H9 (cell line): ENCODE measurements around the gene PRDX4. TPM values are rescaled to one million over a fixed set of nuclear protein-coding genes. Genes with fewer than 3 reads are reported as not detected.

Source experiments
- DNase-seq: peaks from one replicate; pipeline ENCODE4 v3.0.0-alpha.2; 2017
- H2AFZ ChIP-seq: one replicate; pipeline ENCODE4 v1.6.1; 2013; ENCODE audit warnings: mild to moderate bottlenecking, low read length, control low read depth, moderate library complexity
- H2AK5ac ChIP-seq: 2 replicates; pipeline ENCODE4 v1.6.1; 2013; ENCODE audit warnings: low read length, control low read depth, mixed read lengths; ENCODE audit not compliant: insufficient read length
- H2BK120ac ChIP-seq: one replicate; pipeline ENCODE4 v1.6.1; 2013; ENCODE audit warnings: low read depth, mild to moderate bottlenecking, low read length, control low read depth, inconsistent platforms; ENCODE audit not compliant: poor library complexity, severe bottlenecking
- H2BK12ac ChIP-seq: 2 replicates; pipeline ENCODE4 v1.6.1; 2013; ENCODE audit warnings: low read length, control low read depth, mixed read lengths, low read depth; ENCODE audit not compliant: insufficient read length
- H2BK15ac ChIP-seq: 2 replicates; pipeline ENCODE4 v1.6.1; 2013; ENCODE audit warnings: low read depth, low read length, control low read depth
- H2BK20ac ChIP-seq: one replicate; pipeline ENCODE4 v1.6.1; 2013; ENCODE audit warnings: low read depth, mild to moderate bottlenecking, low read length, control low read depth, inconsistent platforms; ENCODE audit not compliant: poor library complexity, severe bottlenecking
- H2BK5ac ChIP-seq: 2 replicates; pipeline ENCODE4 v1.6.1; 2013; ENCODE audit warnings: low read length, control low read depth, mixed read lengths; ENCODE audit not compliant: insufficient read length
- H3K14ac ChIP-seq: 2 replicates; pipeline ENCODE4 v1.6.1; 2013; ENCODE audit warnings: low read length, control low read depth; ENCODE audit not compliant: insufficient read depth
- H3K18ac ChIP-seq: 2 replicates; pipeline ENCODE4 v1.6.1; 2013; ENCODE audit warnings: low read depth, mild to moderate bottlenecking, mixed read lengths, low read length, control low read depth; ENCODE audit not compliant: insufficient read length
- H3K23ac ChIP-seq: 2 replicates; pipeline ENCODE4 v1.6.1; 2013; ENCODE audit warnings: low read length, control low read depth, mixed read lengths, low read depth; ENCODE audit not compliant: insufficient read length
- H3K23me2 ChIP-seq: 2 replicates; pipeline ENCODE4 v1.6.1; 2013; ENCODE audit warnings: low read depth, mild to moderate bottlenecking, mixed read lengths, low read length, control low read depth; ENCODE audit not compliant: insufficient read length, poor library complexity, severe bottlenecking
- H3K27ac ChIP-seq: 2 replicates; pipeline ENCODE4 v1.5.1; 2013; ENCODE audit warnings: low read length, control low read depth, mixed read lengths, low read depth; ENCODE audit not compliant: insufficient read length
- H3K27me3 ChIP-seq: 2 replicates; pipeline ENCODE4 v1.6.1; 2013; ENCODE audit warnings: low read length, control low read depth, inconsistent platforms; ENCODE audit not compliant: insufficient read depth
- H3K4ac ChIP-seq: 2 replicates; pipeline ENCODE4 v1.6.1; 2013; ENCODE audit warnings: low read depth, mild to moderate bottlenecking, control low read depth, inconsistent platforms, low read length, moderate library complexity
- H3K4me1 ChIP-seq: 2 replicates; pipeline ENCODE4 v1.6.1; 2013; ENCODE audit warnings: low read length, control low read depth, inconsistent platforms; ENCODE audit not compliant: insufficient read depth
- H3K4me2 ChIP-seq: 2 replicates; pipeline ENCODE4 v1.6.1; 2013; ENCODE audit warnings: low read length, control low read depth, mixed read lengths; ENCODE audit not compliant: insufficient read length, insufficient read depth
- H3K56ac ChIP-seq: 2 replicates; pipeline ENCODE4 v1.6.1; 2013; ENCODE audit warnings: low read depth, mild to moderate bottlenecking, mixed read lengths, low read length, control low read depth; ENCODE audit not compliant: insufficient read length
- H3K79me1 ChIP-seq: 2 replicates; pipeline ENCODE4 v1.6.1; 2013; ENCODE audit warnings: low read depth, mild to moderate bottlenecking, moderate library complexity, low read length, control low read depth, inconsistent platforms; ENCODE audit not compliant: insufficient read depth, poor library complexity, severe bottlenecking
- H3K79me2 ChIP-seq: 2 replicates; pipeline ENCODE4 v1.6.1; 2013; ENCODE audit warnings: low read length, control low read depth, inconsistent platforms; ENCODE audit not compliant: insufficient read depth
- H3K9ac ChIP-seq: 2 replicates; pipeline ENCODE4 v1.6.1; 2013; ENCODE audit warnings: low read length, control low read depth, mixed read lengths; ENCODE audit not compliant: insufficient read length; ENCODE audit errors: extremely low read depth
- H3K9me3 ChIP-seq: one replicate; pipeline ENCODE4 v1.6.1; 2013; ENCODE audit warnings: low read depth, low read length, inconsistent platforms; ENCODE audit not compliant: control insufficient read depth
- H3T11ph ChIP-seq: one replicate; pipeline ENCODE4 v1.6.1; 2013; ENCODE audit warnings: mild to moderate bottlenecking, low read length, control low read depth, inconsistent platforms
- H4K20me1 ChIP-seq: one replicate; pipeline ENCODE4 v1.6.1; 2013; ENCODE audit not compliant: control insufficient read depth, insufficient read length, insufficient read depth
- H4K5ac ChIP-seq: 2 replicates; pipeline ENCODE4 v1.6.1; 2013; ENCODE audit warnings: low read depth, mild to moderate bottlenecking, mixed read lengths, low read length, control low read depth; ENCODE audit not compliant: insufficient read length
- H4K8ac ChIP-seq: replicated peaks from 2 replicates; pipeline ENCODE4 v1.6.1; 2013; ENCODE audit warnings: low read length, control low read depth, mixed read lengths, low read depth; ENCODE audit not compliant: insufficient read length
- H4K91ac ChIP-seq: 2 replicates; pipeline ENCODE4 v1.6.1; 2013; ENCODE audit warnings: low read depth, mild to moderate bottlenecking, moderate library complexity, mixed read lengths, low read length, control low read depth; ENCODE audit not compliant: insufficient read length
- H3K27ac Mint-ChIP-seq, 3 experiments: 2 replicates in 2 of 3; 3 replicates in 1 of 3; pipeline ENCODE4 v1.8.0; 2020 to 2021; ENCODE audit warnings: mixed read lengths in 3 of 3, mild to moderate bottlenecking in 1 of 3, moderate library complexity in 1 of 3
- H3K27me3 Mint-ChIP-seq: 2 replicates; pipeline ENCODE4 v1.8.0; 2021; ENCODE audit warnings: low read depth, mild to moderate bottlenecking, moderate library complexity, mixed read lengths
- H3K36me3 Mint-ChIP-seq, 3 experiments: 2 replicates in 2 of 3; 3 replicates in 1 of 3; pipeline ENCODE4 v1.8.0; 2020 to 2021; ENCODE audit warnings: low read depth in 3 of 3, mixed read lengths in 3 of 3; ENCODE audit not compliant: insufficient read depth in 1 of 3
- H3K4me1 Mint-ChIP-seq, 2 experiments: 2 replicates each; pipeline ENCODE4 v1.8.0; 2020; ENCODE audit warnings: mixed read lengths in 2 of 2
- H3K4me3 Mint-ChIP-seq, 2 experiments: 2 replicates in 1 of 2; 3 replicates in 1 of 2; pipeline ENCODE4 v1.8.0; 2020 to 2021; ENCODE audit warnings: mild to moderate bottlenecking in 2 of 2, mixed read lengths in 2 of 2, moderate library complexity in 1 of 2
- H3K9me3 Mint-ChIP-seq, 2 experiments: 2 replicates in 1 of 2; 3 replicates in 1 of 2; pipeline ENCODE4 v1.8.0; 2020; ENCODE audit warnings: mild to moderate bottlenecking in 2 of 2, mixed read lengths in 2 of 2, moderate library complexity in 1 of 2
- CTCF ChIP-seq: fragments of 200-600 bp; sonication (generic); conservative IDR thresholded peaks from 3 replicates; pipeline ENCODE4 v1.8.0; 2021; ENCODE audit warnings: antibody characterized with exemption, mild to moderate bottlenecking
- WGBS: extraction: QIAGEN DNeasy Blood & Tissue Kit; methylation state at CpG from one replicate; pipeline ENCODE4 v1.1.7; 2013; ENCODE audit warnings: missing lambda C conversion rate, low lambda C conversion rate, mixed read lengths; ENCODE audit not compliant: insufficient read length; ENCODE audit errors: extremely low coverage; 5-methylcytosine and 5-hydroxymethylcytosine counted together
- total RNA-seq: library from RNA; stranded (reverse); gene quantifications from 2 replicates; pipeline ENCODE4 v1.2.1, GENCODE V29; 2021

Gene PRDX4
- total RNA-seq, 1 experiment from 2014 or later: 256 TPM

GRCh38 chrX:23727206-23727605 is 59.9 kb downstream of the PRDX4 start:
- H2BK120ac ChIP-seq: no peak overlapping the region
- H3K79me2 ChIP-seq: no peaks in the 10 kb centered on the region
- H3K27me3 Mint-ChIP-seq: no peaks in the 10 kb centered on the region
- H3K4me2 ChIP-seq: no peak overlapping the region
- H2AFZ ChIP-seq: no peak overlapping the region
- no peak overlapping the region for H3K4me3 Mint-ChIP-seq
- H3K4me1 Mint-ChIP-seq: no peaks in the 10 kb centered on the region
- peaks cover 5 to 67% (median 37%) of the 10 kb centered on the region in 3 experiments; a peak in 6 of 7 replicates for H3K36me3 Mint-ChIP-seq
- H2AK5ac ChIP-seq: no peak overlapping the region
- DNase-seq: no peak
- no peaks in the 10 kb centered on the region for H3K9me3 Mint-ChIP-seq
- no peak overlapping the region for H3K9ac ChIP-seq
- no peak overlapping the region for H3K4ac ChIP-seq
- no peaks in the 10 kb centered on the region for H3K27me3 ChIP-seq
- H3K79me1 ChIP-seq: no peaks in the 10 kb centered on the region
- no peak overlapping the region for H2BK20ac ChIP-seq
- no peak overlapping the region for H3K23ac ChIP-seq
- no peak overlapping the region for H3T11ph ChIP-seq
- H4K20me1 ChIP-seq: no peaks in the 10 kb centered on the region
- no peak overlapping the region for H3K18ac ChIP-seq
- H2BK5ac ChIP-seq: no peak overlapping the region
- H3K56ac ChIP-seq: no peak overlapping the region
- no peak overlapping the region for H4K5ac ChIP-seq
- no peak overlapping the region; a peak in 1 of 7 replicates for H3K27ac Mint-ChIP-seq
- no peak overlapping the region for H3K27ac ChIP-seq
- TF ChIP-seq CTCF: no peak
- no CpG with 5 or more reads among the region's 3 CpGs for WGBS
- H3K9me3 ChIP-seq: no peaks in the 10 kb centered on the region
- H2BK15ac ChIP-seq: no peak overlapping the region
- no peak overlapping the region for H4K91ac ChIP-seq
- H3K4me1 ChIP-seq: no peaks in the 10 kb centered on the region
- no peaks in the 10 kb centered on the region for H3K23me2 ChIP-seq
- H3K14ac ChIP-seq: no peak overlapping the region
- H4K8ac ChIP-seq: no peak overlapping the region
- no peak overlapping the region for H2BK12ac ChIP-seq
